ENCODE data around the gene MCFD2.

- TF ChIP-seq POLR2A (IDR thresholded peaks at IDR 0.05; ENCODE audit: low read length) (no peak), GATA1 (IDR thresholded peaks at IDR 0.05; ENCODE audit: low read depth, low read length) (no peak)
Measured at GRCh38 chr2:46955764-46956163, 40.2 kb upstream of the MCFD2 start.
